ENCODE measurements around the gene GLT1D1. TPM values are rescaled to one million over a fixed set of nuclear protein-coding genes. Genes with fewer than 3 reads are reported as not detected.

The GLT1D1 gene
- total RNA-seq, 4 donors from 2014 or later = 1.0 to 4.9 (median 3.0) TPM

GRCh38 chr12:128825835-128826234, 27.4 kb upstream of the GLT1D1 start:
- no peak overlapping the region for H3K4me3 ChIP-seq
- ATAC-seq (no peak), DNase-seq (no peak)
- H3K27me3 ChIP-seq = no peaks in the 10 kb centered on the region
- H3K27ac ChIP-seq = peak overlapping the region in 3 of 4 donors; percentile 6 to 86 (median 46)
- in situ Hi-C loops (cut with MboI; ENCODE audit: low sequenced_read_pairs in 4 of 4) (no loop called here), intact Hi-C loops (cut with DNase I; ENCODE audit: low total_unique reads) (no loop called here)
- no peaks in the 10 kb centered on the region for H3K36me3 ChIP-seq
- H3K4me1 ChIP-seq = peaks cover 38 to 44% of the 10 kb centered on the region in 2 donors
- H3K9me3 ChIP-seq = no peaks in the 10 kb centered on the region
- TF ChIP-seq CTCF (IDR thresholded peaks at IDR 0.05 in 4 of 5, conservative IDR thresholded peaks at IDR 0.05 in 1 of 5) (no peak), POLR2A (IDR thresholded peaks at IDR 0.05) (no peak)

- no peak overlapping the region for H3K27ac ChIP-seq
- H3K4me1 ChIP-seq = peaks cover 19 to 28% of the 10 kb centered on the region in 2 donors
- no peak for DNase-seq
- no peaks in the 10 kb centered on the region for H3K36me3 ChIP-seq
- no peaks in the 10 kb centered on the region for H3K9me3 ChIP-seq
- H3K4me3 ChIP-seq = no peak overlapping the region
- no peak for TF ChIP-seq POLR2A (IDR thresholded peaks at IDR 0.05)
- TF ChIP-seq CTCF (IDR thresholded peaks at IDR 0.05 in 4 of 5, conservative IDR thresholded peaks at IDR 0.05 in 1 of 5) = no peak
- intact Hi-C loops (cut with DNase I; ENCODE audit: low total_unique reads) (no loop called here), in situ Hi-C loops (cut with MboI; ENCODE audit: low sequenced_read_pairs in 4 of 4) (no loop called here)
- ATAC-seq = no peak
- no peaks in the 10 kb centered on the region for H3K27me3 ChIP-seq
Measured at GRCh38 chr12:128827724-128828123, 25.6 kb upstream of the GLT1D1 start.

- peak; percentile 80 to 83 for ATAC-seq
- Histone ChIP-seq H3K4me3 (no peak overlapping the region), H3K4me1 (peaks cover 10 to 19% of the 10 kb centered on the region in 2 donors), H3K9me3 (no peaks in the 10 kb centered on the region), H3K27ac (peak overlapping the region; percentile 34 to 77 (median 62)), H3K36me3 (no peaks in the 10 kb centered on the region), H3K27me3 (no peaks in the 10 kb centered on the region)
- in situ Hi-C loops (cut with MboI; ENCODE audit: low sequenced_read_pairs in 4 of 4) (no loop called here), intact Hi-C loops (cut with DNase I; ENCODE audit: low total_unique reads) (loop anchor here (10.0 kb wide), 1 partner anchor 85 kb away; no protein-coding TSS in a partner anchor)
- TF ChIP-seq CTCF (IDR thresholded peaks at IDR 0.05 in 4 of 5, conservative IDR thresholded peaks at IDR 0.05 in 1 of 5) (no peak), POLR2A (IDR thresholded peaks at IDR 0.05) (no peak)
- DNase-seq = peak in 1 of 2 donors; percentile 64
Measured at GRCh38 chr12:128829861-128830504, 23.3 kb upstream of the GLT1D1 start.

- ATAC-seq (peak; percentile 37 to 52), DNase-seq (no peak)
- TF ChIP-seq CTCF (IDR thresholded peaks at IDR 0.05 in 4 of 5, conservative IDR thresholded peaks at IDR 0.05 in 1 of 5) (no peak), POLR2A (IDR thresholded peaks at IDR 0.05) (no peak)
- peak overlapping the region; percentile 34 to 77 (median 62) for H3K27ac ChIP-seq
- H3K27me3 ChIP-seq = no peaks in the 10 kb centered on the region
- intact Hi-C loops (cut with DNase I; ENCODE audit: low total_unique reads) (loop anchor here (10.0 kb wide), 1 partner anchor 84 kb away; no protein-coding TSS in a partner anchor), in situ Hi-C loops (cut with MboI; ENCODE audit: low sequenced_read_pairs in 4 of 4) (no loop called here)
- no peak overlapping the region for H3K4me3 ChIP-seq
- H3K9me3 ChIP-seq = no peaks in the 10 kb centered on the region
- no peaks in the 10 kb centered on the region for H3K36me3 ChIP-seq
- H3K4me1 ChIP-seq = peaks cover 5 to 19% of the 10 kb centered on the region in 2 donors
Measured at GRCh38 chr12:128830505-128830893, 22.8 kb upstream of the GLT1D1 start.

Measured in gastrocnemius medialis (tissue), 4 donors.